NCI-H1092 (cell line): ENCODE results near the gene CPTP.

Experiments
- DNase-seq: peaks from one replicate; lab custom pipeline; 2025; lab: John Stamatoyannopoulos, UW

Gene CPTP

GRCh38 chr1:1324524-1325287 lies at the start of gene CPTP, which contains the start of gene INTS11:
Gene CPTP (plus strand): TSS chr1:1324802. CDS start chr1:1326911, 2,109 bp downstream.
Gene INTS11 (minus strand): TSS chr1:1324660. CDS start chr1:1324608, 52 bp downstream.
- peak; percentile 59 for DNase-seq

DNA sequence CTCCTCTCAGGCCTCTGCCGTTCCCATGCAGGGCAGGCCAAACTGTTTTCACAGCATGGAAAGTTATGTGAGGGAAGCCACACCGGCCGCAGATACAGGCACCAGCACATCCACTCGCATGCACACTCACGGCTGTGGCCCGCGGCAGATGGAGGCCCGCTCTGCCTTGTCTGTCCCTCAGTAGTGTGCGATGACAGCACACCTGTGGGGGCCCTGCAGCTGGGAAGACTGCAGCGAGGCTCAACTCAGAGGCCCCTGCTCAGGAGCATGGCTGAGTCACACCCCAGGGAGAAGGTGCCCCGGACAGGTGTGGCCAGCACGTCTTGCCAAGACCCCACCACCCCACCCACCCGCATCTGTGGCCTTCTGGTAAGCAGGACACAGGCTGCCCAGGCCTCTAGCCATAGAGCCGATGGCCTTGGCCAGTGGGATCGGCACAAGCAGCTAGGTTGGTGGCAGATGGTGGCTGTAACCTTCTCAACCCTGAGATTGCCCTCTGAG lies 49.6 kb upstream of the CPTP start:
- no peak for DNase-seq

DNA sequence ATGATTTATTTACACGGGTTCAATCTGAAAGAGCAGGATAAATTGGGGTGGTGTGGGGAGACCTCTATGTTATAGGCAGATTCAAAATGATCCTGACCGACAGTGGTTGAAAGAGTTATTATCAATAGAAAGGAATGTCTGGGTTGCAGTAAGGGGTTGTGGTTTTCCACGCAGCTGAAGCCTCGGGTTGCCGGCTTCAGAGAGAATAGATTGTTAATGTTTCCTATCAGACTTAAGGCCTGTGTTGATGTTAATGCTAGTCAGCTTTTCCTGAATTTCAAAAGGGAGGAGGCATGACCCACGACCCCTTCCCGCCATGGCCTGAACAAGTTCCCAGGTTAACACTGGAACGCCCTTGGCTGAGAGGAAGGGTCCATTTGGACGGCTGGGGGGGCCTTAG lies 48.8 kb upstream of the CPTP start:
- no peak for DNase-seq

DNA sequence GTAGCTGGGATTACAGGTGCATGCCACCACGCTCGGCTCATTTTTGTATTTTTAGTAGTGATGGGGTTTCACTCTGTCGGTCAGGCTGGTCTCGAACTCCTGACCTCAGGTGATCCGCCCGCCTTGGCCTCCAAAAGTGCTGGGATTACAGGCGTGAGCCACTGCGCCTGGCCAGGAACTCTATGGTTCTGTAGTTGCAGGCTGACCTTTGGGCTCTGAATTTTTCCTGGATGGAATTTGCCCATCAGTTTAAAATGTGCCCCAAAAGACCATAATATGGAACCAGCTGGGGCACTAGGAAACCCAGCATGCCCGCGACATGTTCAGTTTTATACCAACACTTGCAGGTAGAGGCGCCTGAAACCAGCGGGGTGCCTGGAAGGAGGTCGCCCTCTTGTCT lies 46.0 kb upstream of the CPTP start:
- no peak for DNase-seq

DNA sequence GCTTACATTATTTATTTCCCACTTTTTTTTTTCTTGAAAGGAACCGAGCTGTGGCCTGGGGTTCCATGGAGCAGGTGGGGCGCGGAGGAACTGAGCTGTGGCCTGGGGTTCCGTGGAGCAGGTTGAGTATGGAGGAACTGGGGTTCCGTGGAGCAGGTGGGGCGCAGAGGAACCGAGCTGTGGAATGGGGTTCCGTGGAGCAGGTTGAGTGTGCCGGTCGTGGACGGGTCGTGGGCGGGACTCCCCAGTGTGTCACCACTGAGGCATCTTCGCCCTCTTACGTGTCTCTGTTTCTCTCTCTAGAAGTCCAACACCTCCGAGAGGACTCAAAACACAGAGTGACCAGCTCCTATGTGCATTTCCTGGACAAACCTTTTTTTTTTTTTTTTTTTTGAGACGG lies 45.6 kb upstream of the CPTP start:
- DNase-seq: no peak

GRCh38 chr1:1280782-1281481 lies 43.7 kb upstream of the CPTP start:
- DNase-seq: no peak

- no peak for DNase-seq
Measured at GRCh38 chr1:1281533-1282321, 42.9 kb upstream of the CPTP start.

GRCh38 chr1:1282998-1283397 lies 41.6 kb upstream of the CPTP start:
- no peak for DNase-seq

- DNase-seq: no peak
Measured at GRCh38 chr1:1283821-1284220, 40.8 kb upstream of the CPTP start.

DNA sequence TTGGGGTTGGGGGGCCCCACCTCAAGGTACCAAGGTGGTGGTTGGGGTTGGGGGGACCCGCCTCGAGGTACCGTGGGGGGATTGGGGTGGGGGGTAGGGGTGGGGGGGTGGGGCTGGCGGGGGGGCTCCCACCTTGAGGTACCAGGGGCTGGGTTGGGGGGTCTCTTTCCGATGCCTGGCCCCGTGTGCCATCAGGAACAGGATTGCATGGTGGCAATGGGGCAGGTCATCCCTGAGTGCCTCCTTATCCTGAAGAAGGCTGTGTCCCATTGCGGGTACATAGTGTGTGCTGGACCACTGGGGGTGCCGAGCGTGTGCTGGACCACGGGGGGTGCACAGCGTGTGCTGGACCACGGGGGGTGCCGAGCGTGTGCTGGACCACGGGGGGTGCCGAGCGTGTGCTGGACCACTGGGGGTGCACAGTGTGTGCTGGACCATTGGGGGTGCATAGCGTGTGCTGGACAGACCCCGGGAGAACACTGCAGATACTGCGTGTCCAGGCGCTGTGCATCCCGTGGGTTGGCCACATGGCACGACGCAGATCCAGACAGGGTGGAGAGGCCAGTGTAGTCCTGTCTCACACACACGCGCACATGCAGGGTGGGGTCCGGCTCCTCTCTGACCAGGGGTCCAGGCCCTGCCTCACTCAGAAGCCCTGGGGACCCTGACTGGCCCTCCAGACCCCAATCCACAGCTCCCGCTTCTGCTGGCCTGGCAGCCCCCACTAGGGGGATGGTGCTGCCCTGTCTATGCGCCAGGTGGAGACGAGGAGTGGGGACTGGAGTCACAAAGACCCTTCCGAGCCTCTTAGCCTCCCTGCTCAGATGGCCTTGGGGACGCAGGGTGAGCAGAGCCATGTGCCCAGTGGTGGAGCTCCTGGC lies 40.1 kb upstream of the CPTP start:
- DNase-seq: no peak

- no peak for DNase-seq
Measured at GRCh38 chr1:1285102-1285571, 39.5 kb upstream of the CPTP start.

DNA sequence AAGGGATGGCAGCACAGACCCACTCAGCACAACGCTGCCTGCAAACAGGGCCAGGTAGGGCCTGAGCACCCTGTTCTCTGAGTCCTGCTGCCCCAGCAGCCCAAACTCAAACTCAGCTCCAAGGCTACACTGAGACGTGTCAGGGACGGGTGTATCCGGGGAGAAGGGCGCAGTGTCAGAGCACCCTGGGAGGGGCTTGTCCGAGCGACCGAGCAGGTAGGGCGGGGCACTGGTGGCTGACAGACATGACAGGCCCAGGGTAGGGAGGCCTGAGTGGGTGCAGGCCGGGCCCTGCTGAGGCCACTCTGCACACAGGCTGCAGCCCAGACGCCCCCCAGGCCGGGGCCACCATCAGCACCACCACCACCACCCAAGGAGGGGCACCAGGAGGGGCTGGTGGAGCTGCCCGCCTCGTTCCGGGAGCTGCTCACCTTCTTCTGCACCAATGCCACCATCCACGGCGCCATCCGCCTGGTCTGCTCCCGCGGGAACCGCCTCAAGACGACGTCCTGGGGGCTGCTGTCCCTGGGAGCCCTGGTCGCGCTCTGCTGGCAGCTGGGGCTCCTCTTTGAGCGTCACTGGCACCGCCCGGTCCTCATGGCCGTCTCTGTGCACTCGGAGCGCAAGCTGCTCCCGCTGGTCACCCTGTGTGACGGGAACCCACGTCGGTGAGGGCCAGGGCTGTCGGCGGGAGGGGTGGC lies 38.8 kb upstream of the CPTP start:
- no peak for DNase-seq

DNA sequence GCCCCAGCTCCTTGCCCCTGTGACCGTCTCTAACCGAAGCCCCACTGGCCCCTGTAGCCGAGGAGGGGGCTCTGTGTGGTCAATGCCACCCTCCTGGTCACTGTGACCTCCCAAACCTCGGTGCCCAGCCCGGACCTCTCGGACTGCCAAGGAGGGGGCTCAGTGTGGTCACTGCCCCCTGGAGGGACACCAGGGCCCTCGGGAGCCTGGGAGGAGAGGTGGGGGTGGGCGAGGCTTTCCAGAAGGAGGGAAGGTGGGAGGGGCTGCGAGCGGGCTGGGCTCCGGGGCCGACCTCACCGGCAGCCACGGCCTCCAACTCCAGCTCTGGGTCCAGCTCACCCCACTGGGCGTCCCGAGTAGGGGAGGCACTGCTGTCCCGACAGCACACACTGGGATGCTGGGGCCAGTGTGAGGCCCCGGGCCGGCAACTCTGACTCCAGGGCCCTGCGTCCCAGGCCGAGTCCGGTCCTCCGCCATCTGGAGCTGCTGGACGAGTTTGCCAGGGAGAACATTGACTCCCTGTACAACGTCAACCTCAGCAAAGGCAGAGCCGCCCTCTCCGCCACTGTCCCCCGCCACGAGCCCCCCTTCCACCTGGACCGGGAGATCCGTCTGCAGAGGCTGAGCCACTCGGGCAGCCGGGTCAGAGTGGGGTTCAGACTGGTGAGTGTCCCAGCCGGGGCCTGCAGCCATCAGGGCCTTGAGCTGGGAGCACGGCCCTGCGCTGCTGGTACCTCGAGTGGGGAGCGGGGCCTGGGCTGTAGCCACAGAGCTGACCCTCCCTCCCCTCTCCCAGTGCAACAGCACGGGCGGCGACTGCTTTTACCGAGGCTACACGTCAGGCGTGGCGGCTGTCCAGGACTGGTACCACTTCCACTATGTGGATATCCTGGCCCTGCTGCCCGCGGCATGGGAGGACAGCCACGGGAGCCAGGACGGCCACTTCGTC lies 38.0 kb upstream of the CPTP start:
- DNase-seq: no peak

DNA sequence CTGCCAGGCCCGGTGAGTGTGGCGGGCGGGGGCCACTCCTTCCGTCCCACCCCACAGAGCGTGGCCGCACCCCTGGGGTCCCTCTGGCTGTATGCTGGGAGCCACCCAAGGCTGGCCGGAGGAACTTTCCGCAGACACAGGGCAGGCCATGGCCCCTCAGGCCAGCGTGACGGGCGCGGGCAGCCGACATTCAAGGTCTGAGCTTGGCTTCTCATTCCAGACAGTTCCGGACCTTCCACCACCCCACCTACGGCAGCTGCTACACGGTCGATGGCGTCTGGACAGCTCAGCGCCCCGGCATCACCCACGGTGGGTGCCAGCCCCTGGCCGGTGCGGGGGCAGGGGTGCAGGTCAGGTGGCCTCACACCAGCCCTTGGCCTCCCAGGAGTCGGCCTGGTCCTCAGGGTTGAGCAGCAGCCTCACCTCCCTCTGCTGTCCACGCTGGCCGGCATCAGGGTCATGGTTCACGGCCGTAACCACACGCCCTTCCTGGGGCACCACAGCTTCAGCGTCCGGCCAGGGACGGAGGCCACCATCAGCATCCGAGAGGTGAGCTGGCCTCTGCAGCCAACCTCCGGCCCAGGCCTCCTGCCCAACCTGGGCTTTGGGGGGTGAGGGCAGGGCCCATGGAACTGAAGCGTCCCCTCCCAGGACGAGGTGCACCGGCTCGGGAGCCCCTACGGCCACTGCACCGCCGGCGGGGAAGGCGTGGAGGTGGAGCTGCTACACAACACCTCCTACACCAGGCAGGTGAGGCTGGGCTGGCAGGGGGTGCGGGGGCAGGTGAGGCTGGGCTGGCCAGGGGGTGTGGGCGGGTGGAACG lies 37.1 kb upstream of the CPTP start:
- no peak for DNase-seq

DNA sequence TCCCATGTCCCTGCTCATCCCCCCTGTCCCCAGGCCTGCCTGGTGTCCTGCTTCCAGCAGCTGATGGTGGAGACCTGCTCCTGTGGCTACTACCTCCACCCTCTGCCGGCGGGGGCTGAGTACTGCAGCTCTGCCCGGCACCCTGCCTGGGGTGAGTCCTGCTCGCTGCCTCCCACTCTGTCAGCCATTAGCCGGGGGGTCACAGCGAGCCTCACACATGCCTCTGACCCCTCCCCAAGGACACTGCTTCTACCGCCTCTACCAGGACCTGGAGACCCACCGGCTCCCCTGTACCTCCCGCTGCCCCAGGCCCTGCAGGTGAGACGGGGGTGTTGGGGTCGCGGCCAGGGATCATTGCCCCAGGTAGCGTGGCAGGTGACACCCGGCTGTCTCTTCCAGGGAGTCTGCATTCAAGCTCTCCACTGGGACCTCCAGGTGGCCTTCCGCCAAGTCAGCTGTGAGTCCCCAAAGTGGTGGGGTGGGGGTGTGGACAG lies 34.3 kb upstream of the CPTP start:
- no peak for DNase-seq

DNA sequence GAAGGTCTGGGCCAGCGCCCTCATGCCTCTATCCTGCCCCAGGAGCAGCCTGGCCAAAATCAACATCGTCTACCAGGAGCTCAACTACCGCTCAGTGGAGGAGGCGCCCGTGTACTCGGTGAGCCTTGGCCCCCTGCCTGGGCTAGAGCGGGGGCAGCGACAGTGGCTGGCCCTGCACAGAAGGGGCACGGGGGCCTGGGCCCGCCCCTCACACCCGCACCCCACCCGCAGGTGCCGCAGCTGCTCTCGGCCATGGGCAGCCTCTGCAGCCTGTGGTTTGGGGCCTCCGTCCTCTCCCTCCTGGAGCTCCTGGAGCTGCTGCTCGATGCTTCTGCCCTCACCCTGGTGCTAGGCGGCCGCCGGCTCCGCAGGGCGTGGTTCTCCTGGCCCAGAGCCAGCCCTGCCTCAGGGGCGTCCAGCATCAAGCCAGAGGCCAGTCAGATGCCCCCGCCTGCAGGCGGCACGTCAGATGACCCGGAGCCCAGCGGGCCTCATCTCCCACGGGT lies 33.5 kb upstream of the CPTP start:
- no peak for DNase-seq

GRCh38 chr1:1291548-1292441 lies 32.8 kb upstream of the CPTP start:
- peak; percentile 38 for DNase-seq
